B cell (primary cell): ENCODE data around the gene TRPM1. TPM values are rescaled to one million over a fixed set of nuclear protein-coding genes. Genes with fewer than 3 reads are reported as not detected.

Experiments
- ATAC-seq: fragments of 200-7000 bp; cut with Tn5 transposase; one replicate; pipeline ENCODE4 v1.10.0; 2021; ENCODE audit warnings: low read depth, mild to moderate bottlenecking, moderate number of reproducible peaks, moderate library complexity
- CTCF ChIA-PET: fragments of 350-600 bp; sonication (Branson Sonifier 250); formaldehyde crosslinking; loops from one replicate; lab custom pipeline; 2021; ENCODE audit warnings: antibody characterized with exemption, inconsistent platforms; lab: Charles Lee
- POLR2A ChIA-PET: fragments of 350-600 bp; sonication (Branson Sonifier 250); formaldehyde crosslinking; loops from one replicate; lab custom pipeline; 2021; ENCODE audit warnings: antibody characterized with exemption; lab: Charles Lee
- DNase-seq: peaks from one replicate; pipeline ENCODE4 v3.0.0; 2013
- H2AFZ ChIP-seq: 2 replicates; pipeline ENCODE4 v1.6.1; 2012; ENCODE audit warnings: mild to moderate bottlenecking, low read depth, low read length; ENCODE audit not compliant: insufficient read depth, poor library complexity, severe bottlenecking
- H3K27ac ChIP-seq, 2 donors: 1 replicate in 1 of 2; 2 replicates in 1 of 2; pipeline ENCODE4 v1.5.1; 2012 to 2013; ENCODE audit warnings: low read length in 2 of 2, mild to moderate bottlenecking in 2 of 2, moderate library complexity in 1 of 2
- H3K27me3 ChIP-seq, 4 experiments: fragments of 200-600 bp in 1 of 4; sonication (generic) in 1 of 4; replicated peaks in 1 of 4; 1 replicate in 2 of 4; 2 replicates in 2 of 4; pipeline versions ENCODE4 v1.6.1 to v1.7.0; 2013 to 2016; ENCODE audit warnings: low read length in 3 of 4, mild to moderate bottlenecking in 2 of 4, mixed read lengths in 1 of 4, moderate library complexity in 1 of 4; ENCODE audit not compliant: insufficient read depth in 4 of 4, control insufficient read depth in 3 of 4; ENCODE audit errors: control extremely low read depth in 1 of 4
- H3K36me3 ChIP-seq, 2 experiments: replicated peaks in 1 of 2; 1 replicate in 1 of 2; 2 replicates in 1 of 2; pipeline versions ENCODE4 v1.6.1 to v1.7.1; 2013; ENCODE audit warnings: low read length in 1 of 2; ENCODE audit not compliant: insufficient read depth in 2 of 2, control insufficient read depth in 1 of 2; ENCODE audit errors: control extremely low read depth in 1 of 2, extremely low read depth in 1 of 2
- H3K4me1 ChIP-seq, 2 donors: fragments of 200-600 bp in 1 of 2; sonication (generic) in 1 of 2; 1 replicate in 1 of 2; 2 replicates in 1 of 2; pipeline versions ENCODE4 v1.5.1 to v1.6.1; 2013 to 2017; ENCODE audit warnings: low read length in 2 of 2; ENCODE audit not compliant: control insufficient read depth in 2 of 2, insufficient read depth in 2 of 2
- H3K4me2 ChIP-seq: replicated peaks from 2 replicates; pipeline ENCODE3; 2012; ENCODE audit warnings: mild to moderate bottlenecking, low read depth, low read length; ENCODE audit not compliant: poor library complexity, severe bottlenecking
- H3K4me3 ChIP-seq, 5 experiments: fragments of 200-600 bp in 1 of 5; sonication (generic) in 1 of 5; 1 replicate in 3 of 5; 2 replicates in 2 of 5; pipeline versions ENCODE4 v1.5.1 to v1.7.0; 2011 to 2016; ENCODE audit warnings: low read length in 4 of 5, mild to moderate bottlenecking in 4 of 5, low read depth in 2 of 5, control low read depth in 1 of 5, moderate library complexity in 1 of 5; ENCODE audit not compliant: insufficient read depth in 1 of 5; ENCODE audit errors: control extremely low read depth in 1 of 5, extremely low read depth in 1 of 5
- H3K79me2 ChIP-seq: fragments of 200-600 bp; sonication (generic); one replicate; pipeline ENCODE4 v1.6.0; 2016; ENCODE audit warnings: low read length; ENCODE audit not compliant: control insufficient read depth, insufficient read depth
- H3K9ac ChIP-seq: fragments of 200-600 bp; sonication (generic); 2 replicates; pipeline ENCODE4 v1.6.1; 2017; ENCODE audit warnings: mild to moderate bottlenecking, low read length, moderate library complexity
- H3K9me3 ChIP-seq, 3 donors: one replicate each; pipeline versions ENCODE4 v1.6.1 to v1.7.1; 2013; ENCODE audit warnings: low read length in 2 of 3; ENCODE audit not compliant: control insufficient read depth in 2 of 3, insufficient read depth in 1 of 3; ENCODE audit errors: control extremely low read depth in 1 of 3
- H4K20me1 ChIP-seq: 2 replicates; pipeline ENCODE4 v1.6.0; 2012; ENCODE audit warnings: mild to moderate bottlenecking, low read length; ENCODE audit not compliant: insufficient read depth, control insufficient read depth, poor library complexity, severe bottlenecking
- H3K27ac Mint-ChIP-seq: one replicate; pipeline ENCODE4 v1.8.0; 2021; ENCODE audit warnings: mixed read lengths
- H3K27me3 Mint-ChIP-seq: one replicate; pipeline ENCODE4 v1.8.0; 2021; ENCODE audit warnings: mixed read lengths
- H3K4me1 Mint-ChIP-seq: one replicate; pipeline ENCODE4 v1.8.0; 2021; ENCODE audit warnings: mixed read lengths
- H3K4me3 Mint-ChIP-seq: one replicate; pipeline ENCODE4 v1.8.0; 2021; ENCODE audit warnings: mixed read lengths
- H3K9me3 Mint-ChIP-seq: one replicate; pipeline ENCODE4 v1.8.0; 2022; ENCODE audit warnings: mixed read lengths; ENCODE audit not compliant: insufficient read depth
- EZH2 ChIP-seq: IDR thresholded peaks from 2 replicates; pipeline ENCODE4 v1.6.1; 2012; ENCODE audit warnings: borderline replicate concordance, low read depth, mild to moderate bottlenecking, moderate library complexity, low read length; ENCODE audit not compliant: insufficient read depth, poor library complexity, severe bottlenecking
- WGBS: methylation state at CpG from one replicate; pipeline ENCODE4 v1.1.5; 2013; ENCODE audit warnings: missing lambda C conversion rate; ENCODE audit not compliant: insufficient coverage; 5-methylcytosine and 5-hydroxymethylcytosine counted together
- intact Hi-C: fragments of 100-400 bp; cut with micrococcal nuclease; formaldehyde crosslinking; loops from one replicate; pipeline ENCODE4 v1.10.0; 2022
- polyA minus RNA-seq: library from RNA; depleted of rRNA, polyadenylated mRNA; stranded (reverse); fragments of >200 nt; gene quantifications from 2 replicates; pipeline ENCODE4 v1.2.3, GENCODE V29; 2012
- polyA plus RNA-seq: library from polyadenylated mRNA; depleted of rRNA; stranded (reverse); fragments of >200 nt; gene quantifications from 2 replicates; pipeline ENCODE4 v1.2.3, GENCODE V29; 2012
- total RNA-seq, 2 donors: library from RNA; stranded (reverse); fragments of 120-200 nt in 1 of 2; gene quantifications; 1 replicate in 1 of 2; 2 replicates in 1 of 2; pipeline versions ENCODE4 v1.2.3 to v1.2.4, GENCODE V29; 2013 to 2022
- TF ChIP-seq, protein P1 (sequence below): fragments of 200-600 bp; IDR thresholded peaks from one replicate; pipeline ENCODE4 v1.8.0; 2022; ENCODE audit warnings: antibody characterized with exemption, mild to moderate bottlenecking

TRPM1 gene
- total RNA-seq (not detected in 2 replicates), polyA plus RNA-seq (0.07 and 0.16 TPM in 2 replicates), polyA minus RNA-seq (0.36 and 0.86 TPM in 2 replicates)
- total RNA-seq (2013): 0.09 TPM

DNA sequence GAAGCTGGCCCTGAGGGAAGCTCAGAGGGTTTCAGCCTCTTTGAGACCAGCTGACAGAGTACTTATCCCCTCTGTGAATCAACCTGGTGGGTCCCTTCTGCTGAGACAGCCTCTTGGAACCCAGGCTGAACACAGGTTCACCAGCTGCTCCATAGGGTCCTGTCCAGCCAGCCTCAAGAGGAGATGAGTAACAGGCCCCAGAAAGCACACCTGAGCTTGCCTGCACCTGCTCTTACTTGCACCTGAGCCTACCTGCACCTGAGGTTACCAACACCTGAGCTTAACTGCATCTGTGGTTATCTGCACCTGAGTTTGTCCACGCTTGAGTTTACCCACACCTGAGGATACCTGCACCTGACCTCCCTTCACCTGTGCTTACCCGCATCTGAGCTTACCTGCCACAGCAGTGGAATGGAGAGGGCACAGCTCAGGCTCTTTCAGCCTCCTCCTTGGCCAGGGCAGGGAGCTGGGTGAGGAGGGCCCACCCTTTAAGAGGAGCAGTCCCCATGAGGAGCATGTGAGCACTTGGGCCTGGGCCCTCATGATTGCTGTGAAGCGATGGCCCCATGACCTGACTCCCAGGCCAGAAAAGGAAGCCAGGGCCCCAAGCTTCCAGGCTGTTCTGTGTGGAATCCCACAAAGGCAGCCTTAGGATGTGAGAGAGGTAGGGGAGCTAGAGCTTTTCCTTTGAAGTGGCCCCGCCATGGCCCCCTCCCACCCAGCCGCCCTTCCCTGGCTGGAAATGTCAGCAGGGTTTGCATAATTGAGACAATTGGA lies at the start of gene TRPM1:
TRPM1 (minus strand) TSS at position 464 of the 777 bp plus-strand sequence. CDS start 20,370 bp downstream, outside the sequence.
- CTCF ChIA-PET: interaction anchor here (0.9 to 2.1 kb wide), 4 partner anchors 28 to 134 kb away, joined by 3 to 11 read pairs (median 4); no protein-coding TSS in a partner anchor
- no peak for ATAC-seq
- Histone ChIP-seq H4K20me1 (no peaks in the 10 kb centered on the region), H3K27me3 (no peaks in the 10 kb centered on the region), H3K36me3 (no peaks in the 10 kb centered on the region), H3K9me3 (no peaks in the 10 kb centered on the region), H2AFZ (no peak within 1 kb of the TSS), H3K4me3 (no peak within 1 kb of the TSS), H3K9ac (no peak within 1 kb of the TSS), H3K27ac (no peak within 1 kb of the TSS), H3K4me2 (no peak within 1 kb of the TSS), H3K4me1 (peaks cover 16 to 28% of the 10 kb centered on the region in 2 donors), H3K79me2 (no peaks in the 10 kb centered on the region)
- no peaks in the 10 kb centered on the region for H3K9me3 Mint-ChIP-seq
- H3K4me3 Mint-ChIP-seq: peak within 1 kb of the TSS; percentile 3
- H3K4me1 Mint-ChIP-seq: peaks cover 35% of the 10 kb centered on the region
- DNase-seq: no peak
- WGBS: 83% methylated on average over 4 of the region's 5 CpGs
- H3K27me3 Mint-ChIP-seq: no peaks in the 10 kb centered on the region
- intact Hi-C loops: no loop called here
- POLR2A ChIA-PET: no interaction called here
- H3K27ac Mint-ChIP-seq: peak within 1 kb of the TSS; percentile 37
- TF ChIP-seq, protein P1, sequence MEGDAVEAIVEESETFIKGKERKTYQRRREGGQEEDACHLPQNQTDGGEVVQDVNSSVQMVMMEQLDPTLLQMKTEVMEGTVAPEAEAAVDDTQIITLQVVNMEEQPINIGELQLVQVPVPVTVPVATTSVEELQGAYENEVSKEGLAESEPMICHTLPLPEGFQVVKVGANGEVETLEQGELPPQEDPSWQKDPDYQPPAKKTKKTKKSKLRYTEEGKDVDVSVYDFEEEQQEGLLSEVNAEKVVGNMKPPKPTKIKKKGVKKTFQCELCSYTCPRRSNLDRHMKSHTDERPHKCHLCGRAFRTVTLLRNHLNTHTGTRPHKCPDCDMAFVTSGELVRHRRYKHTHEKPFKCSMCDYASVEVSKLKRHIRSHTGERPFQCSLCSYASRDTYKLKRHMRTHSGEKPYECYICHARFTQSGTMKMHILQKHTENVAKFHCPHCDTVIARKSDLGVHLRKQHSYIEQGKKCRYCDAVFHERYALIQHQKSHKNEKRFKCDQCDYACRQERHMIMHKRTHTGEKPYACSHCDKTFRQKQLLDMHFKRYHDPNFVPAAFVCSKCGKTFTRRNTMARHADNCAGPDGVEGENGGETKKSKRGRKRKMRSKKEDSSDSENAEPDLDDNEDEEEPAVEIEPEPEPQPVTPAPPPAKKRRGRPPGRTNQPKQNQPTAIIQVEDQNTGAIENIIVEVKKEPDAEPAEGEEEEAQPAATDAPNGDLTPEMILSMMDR: no peak
- no peak for TF ChIP-seq EZH2

DNA sequence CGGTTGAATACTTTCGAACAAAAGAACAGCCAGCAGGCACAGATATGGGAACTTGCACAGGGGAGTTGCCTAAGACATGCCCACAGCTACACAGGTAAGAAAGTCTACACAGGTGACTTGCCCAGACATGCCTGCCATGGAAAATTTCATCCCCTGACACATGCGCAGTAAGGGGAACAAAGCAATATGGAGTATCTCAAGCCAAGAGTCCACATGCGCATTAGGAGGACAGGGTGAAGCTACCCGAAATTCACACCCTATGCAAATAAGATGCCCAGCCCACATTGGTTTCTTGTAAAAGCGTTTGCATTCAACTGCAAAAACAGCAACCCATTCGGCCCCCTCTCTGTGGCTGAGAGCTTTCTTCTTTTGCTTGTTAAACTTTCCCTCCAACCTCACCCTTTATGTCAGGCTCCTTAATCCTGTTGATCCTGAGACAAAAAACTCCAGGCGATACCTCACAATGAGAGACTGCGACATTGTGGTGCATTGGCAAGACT lies 49.3 kb upstream of the TRPM1 start:
- WGBS: 86% methylated on average over 9 of the region's 9 CpGs
- intact Hi-C loops: no loop called here
- CTCF ChIA-PET: no interaction called here

More for the DNA sequence above, 49.3 kb upstream of the TRPM1 start:
- Histone ChIP-seq H2AFZ (no peak overlapping the region), H3K4me2 (no peak overlapping the region), H3K4me1 (no peaks in the 10 kb centered on the region), H3K27ac (no peak overlapping the region), H4K20me1 (no peaks in the 10 kb centered on the region), H3K9me3 (no peaks in the 10 kb centered on the region), H3K79me2 (no peaks in the 10 kb centered on the region), H3K4me3 (no peak overlapping the region), H3K36me3 (no peaks in the 10 kb centered on the region), H3K9ac (no peak overlapping the region), H3K27me3 (no peaks in the 10 kb centered on the region)
- ATAC-seq (no peak), DNase-seq (no peak)
- Mint-ChIP-seq H3K4me1 (no peaks in the 10 kb centered on the region), H3K27ac (no peak overlapping the region), H3K27me3 (peaks cover 11% of the 10 kb centered on the region), H3K4me3 (no peak overlapping the region), H3K9me3 (no peaks in the 10 kb centered on the region)
- no peak for TF ChIP-seq EZH2
- TF ChIP-seq, protein P1: no peak
- POLR2A ChIA-PET: no interaction called here
